Measurements from ENCODE around the gene PURB. TPM values are rescaled to one million over a fixed set of nuclear protein-coding genes. Genes with fewer than 3 reads are reported as not detected.

Gene PURB
- total RNA-seq, 1 experiment from 2014 or later = 21.3 TPM

DNA sequence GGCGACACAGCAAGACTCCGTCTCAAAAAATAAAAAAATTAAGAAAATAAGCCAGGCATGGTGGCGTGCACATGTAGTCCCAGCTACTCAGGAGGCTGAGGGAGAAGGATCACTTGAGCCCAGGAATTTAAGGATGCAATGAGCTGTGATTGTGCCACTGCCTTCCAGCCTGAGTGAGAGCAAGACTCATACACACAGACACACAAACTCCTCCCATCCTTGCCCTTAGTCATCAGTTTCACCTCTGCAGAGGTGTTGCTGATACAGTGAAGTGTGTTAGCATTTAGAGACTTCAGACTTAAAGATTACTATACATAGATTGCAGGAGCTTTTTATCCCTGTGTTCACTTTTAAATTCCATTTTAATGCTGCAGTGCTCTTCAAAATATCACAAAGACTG lies 31.9 kb downstream of the PURB start:
- Mint-ChIP-seq H3K27me3 (ENCODE audit: insufficient read depth, unreplicated experiment) (no peaks in the 10 kb centered on the region), H3K27ac (ENCODE audit: low read depth, unreplicated experiment) (no peak overlapping the region), H3K4me1 (ENCODE audit: insufficient read depth, unreplicated experiment) (no peaks in the 10 kb centered on the region), H3K4me3 (ENCODE audit: unreplicated experiment) (no peak overlapping the region), H3K36me3 (ENCODE audit: insufficient read depth, unreplicated experiment) (no peaks in the 10 kb centered on the region), H3K9me3 (ENCODE audit: unreplicated experiment) (no peaks in the 10 kb centered on the region)
- BruUV-seq (replicated peaks) = no TSS peak
- POLR2A ChIA-PET = interaction anchor here (3.8 kb wide), 1 partner anchor 31 kb away, joined by 29 read pairs; the partner anchor contains the start of gene PURB
- CTCF ChIA-PET = interaction anchor here (0.8 to 5.0 kb wide), 3 partner anchors 66 to 217 kb away, joined by 3 to 27 read pairs (median 6); no protein-coding TSS in a partner anchor
- TF ChIP-seq CTCF (IDR thresholded peaks at IDR 0.05; ENCODE audit: unreplicated experiment) = no peak
- intact Hi-C loops (cut with micrococcal nuclease) = loop anchor here (1.0 kb wide), 1 partner anchor 283 kb away; no protein-coding TSS in a partner anchor
- peak; percentile 68 for DNase-seq (ENCODE audit: unreplicated experiment)

DNA sequence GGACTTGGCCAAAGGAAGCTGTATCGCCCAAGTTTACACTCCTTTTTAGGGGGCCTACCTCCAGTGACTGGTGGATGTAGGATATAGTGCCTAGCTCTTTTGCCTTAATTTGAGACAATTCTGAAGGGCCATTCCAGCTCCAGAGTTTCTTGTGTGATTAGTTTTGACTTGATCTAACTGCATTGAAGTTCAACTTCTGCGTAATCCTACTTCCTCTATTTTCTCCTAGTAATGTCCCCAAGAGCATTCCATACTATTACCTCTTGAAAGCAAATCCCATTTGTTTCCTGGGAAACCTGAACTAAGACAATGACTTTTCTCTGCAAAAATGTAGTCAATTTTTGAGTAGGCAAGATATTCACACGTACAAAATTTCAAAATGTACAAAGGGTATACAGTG lies 32.7 kb downstream of the PURB start:
- peaks cover 8% of the 10 kb centered on the region for H3K36me3 Mint-ChIP-seq (ENCODE audit: insufficient read depth, unreplicated experiment)
- ChIA-PET CTCF (interaction anchor here (1.4 to 1.5 kb wide), 2 partner anchors 7 to 283 kb away, joined by 4 to 6 read pairs; no protein-coding TSS in a partner anchor), POLR2A (interaction anchor here (0.6 to 3.8 kb wide), 3 partner anchors 13 to 258 kb away, joined by 3 to 29 read pairs (median 5); partner anchors contain the start of genes PURB and TBRG4)
- no peaks in the 10 kb centered on the region for H3K27me3 Mint-ChIP-seq (ENCODE audit: insufficient read depth, unreplicated experiment)
- no peak for TF ChIP-seq CTCF (IDR thresholded peaks at IDR 0.05; ENCODE audit: unreplicated experiment)
- intact Hi-C loops (cut with micrococcal nuclease) = no loop called here
- H3K9me3 Mint-ChIP-seq (ENCODE audit: unreplicated experiment) = no peaks in the 10 kb centered on the region
- DNase-seq (ENCODE audit: unreplicated experiment) = no peak
- BruUV-seq (replicated peaks) = no TSS peak
- H3K4me3 Mint-ChIP-seq (ENCODE audit: unreplicated experiment) = no peak overlapping the region
- H3K27ac Mint-ChIP-seq (ENCODE audit: low read depth, unreplicated experiment) = no peak overlapping the region
- no peaks in the 10 kb centered on the region for H3K4me1 Mint-ChIP-seq (ENCODE audit: insufficient read depth, unreplicated experiment)

- Mint-ChIP-seq H3K9me3 (ENCODE audit: unreplicated experiment) (no peaks in the 10 kb centered on the region), H3K4me3 (ENCODE audit: unreplicated experiment) (no peak overlapping the region), H3K4me1 (ENCODE audit: insufficient read depth, unreplicated experiment) (peaks cover 11% of the 10 kb centered on the region), H3K27ac (ENCODE audit: low read depth, unreplicated experiment) (no peak overlapping the region), H3K36me3 (ENCODE audit: insufficient read depth, unreplicated experiment) (peaks cover 12% of the 10 kb centered on the region), H3K27me3 (ENCODE audit: insufficient read depth, unreplicated experiment) (no peaks in the 10 kb centered on the region)
- intact Hi-C loops (cut with micrococcal nuclease) = loop anchor here (5.0 to 10.0 kb wide), 2 partner anchors 78 to 175 kb away; no protein-coding TSS in a partner anchor
- CTCF ChIA-PET = interaction anchor here (0.6 to 1.9 kb wide), 7 partner anchors 12 to 285 kb away, joined by 3 to 7 read pairs (median 4); no protein-coding TSS in a partner anchor
- BruUV-seq (replicated peaks) = no TSS peak
- no peak for TF ChIP-seq CTCF (IDR thresholded peaks at IDR 0.05; ENCODE audit: unreplicated experiment)
- DNase-seq (ENCODE audit: unreplicated experiment) = no peak
- POLR2A ChIA-PET = interaction anchor here (0.7 to 8.1 kb wide), 6 partner anchors 23 to 211 kb away, joined by 3 to 140 read pairs (median 15); partner anchors contain the start of genes PPIA and PURB
Observed at GRCh38 chr7:44849885-44850544, 35.3 kb downstream of the PURB start.

- Mint-ChIP-seq H3K4me1 (ENCODE audit: insufficient read depth, unreplicated experiment) (peaks cover 11% of the 10 kb centered on the region), H3K36me3 (ENCODE audit: insufficient read depth, unreplicated experiment) (peaks cover 12% of the 10 kb centered on the region), H3K4me3 (ENCODE audit: unreplicated experiment) (peak overlapping the region; percentile 87), H3K27me3 (ENCODE audit: insufficient read depth, unreplicated experiment) (no peaks in the 10 kb centered on the region), H3K9me3 (ENCODE audit: unreplicated experiment) (no peaks in the 10 kb centered on the region), H3K27ac (ENCODE audit: low read depth, unreplicated experiment) (no peak overlapping the region)
- ChIA-PET POLR2A (interaction anchor here (0.6 to 8.1 kb wide), 15 partner anchors 18 to 275 kb away, joined by 3 to 140 read pairs (median 8); partner anchors contain the start of genes DDX56, PPIA, PURB and TBRG4), CTCF (interaction anchor here (0.6 to 1.9 kb wide), 9 partner anchors 8 to 286 kb away, joined by 3 to 11 read pairs (median 6); no protein-coding TSS in a partner anchor)
- intact Hi-C loops (cut with micrococcal nuclease) = loop anchor here (5.0 to 10.0 kb wide), 2 partner anchors 77 to 175 kb away; no protein-coding TSS in a partner anchor
- TF ChIP-seq CTCF (IDR thresholded peaks at IDR 0.05; ENCODE audit: unreplicated experiment) = no peak
- BruUV-seq (replicated peaks) = no TSS peak
- no peak for DNase-seq (ENCODE audit: unreplicated experiment)
Observed at GRCh38 chr7:44849259-44849884, 36.0 kb downstream of the PURB start.
